ENCODE measurements around the gene LRP8.

GRCh38 chr1:53315046-53315445, 12.8 kb downstream of the LRP8 start:
- TF ChIP-seq POLR2A (IDR thresholded peaks at IDR 0.05; ENCODE audit: low read length) (no peak), GATA1 (IDR thresholded peaks at IDR 0.05; ENCODE audit: low read depth, low read length) (no peak)
